DOHH2 (cell line): ENCODE measurements around the gene NOTCH1.
"Not testable (repeated sequence)": the region's sequence is repeated elsewhere in the genome, so short reads cannot be mapped to it uniquely, and the experiment has no call there.

ENCODE experiments used
- H3F3A ChIP-seq: fragments of 200-600 bp; sonication (generic), shearing (Covaris generic); 2 replicates; pipeline ENCODE4 v1.6.0; 2016; ENCODE audit warnings: antibody characterized with exemption, mild to moderate bottlenecking; ENCODE audit not compliant: control insufficient read depth, insufficient read depth
- H3K27ac ChIP-seq: fragments of 200-600 bp; sonication (generic); 2 replicates; pipeline ENCODE4 v1.5.1; 2014; ENCODE audit warnings: low read depth, mild to moderate bottlenecking, low read length, moderate library complexity
- H3K27me3 ChIP-seq: fragments of 200-600 bp; sonication (generic); 2 replicates; pipeline ENCODE4 v1.6.1; 2014; ENCODE audit warnings: mild to moderate bottlenecking, low read length, mixed read lengths; ENCODE audit not compliant: control insufficient read depth
- H3K36me3 ChIP-seq: fragments of 200-600 bp; sonication (generic); 2 replicates; pipeline ENCODE4 v1.6.1; 2014; ENCODE audit warnings: mild to moderate bottlenecking, low read length, moderate library complexity, mixed read lengths; ENCODE audit not compliant: control insufficient read depth
- H3K4me1 ChIP-seq: fragments of 200-600 bp; sonication (generic); 2 replicates; pipeline ENCODE4 v1.6.1; 2014; ENCODE audit warnings: mild to moderate bottlenecking, low read length, mixed read lengths; ENCODE audit not compliant: control insufficient read depth
- H3K4me2 ChIP-seq: fragments of 200-600 bp; sonication (generic); 2 replicates; pipeline ENCODE4 v1.6.0; 2014; ENCODE audit warnings: mild to moderate bottlenecking, low read length, moderate library complexity
- H3K4me3 ChIP-seq: fragments of 200-600 bp; sonication (generic); 2 replicates; pipeline ENCODE4 v1.5.1; 2014; ENCODE audit warnings: mild to moderate bottlenecking, low read length, mixed read lengths
- H3K79me2 ChIP-seq: fragments of 200-600 bp; sonication (generic); 2 replicates; pipeline ENCODE4 v1.6.1; 2014; ENCODE audit warnings: mild to moderate bottlenecking, low read length, mixed read lengths; ENCODE audit not compliant: control insufficient read depth
- H3K9me2 ChIP-seq: fragments of 200-600 bp; sonication (generic); replicated peaks from 2 replicates; pipeline ENCODE4 v1.6.1; 2014; ENCODE audit warnings: mild to moderate bottlenecking, low read length, mixed read lengths; ENCODE audit not compliant: control insufficient read depth
- H3K9me3 ChIP-seq: fragments of 200-600 bp; sonication (generic); 2 replicates; pipeline ENCODE4 v1.6.1; 2014; ENCODE audit warnings: antibody characterized with exemption, low read length, mixed read lengths; ENCODE audit not compliant: control insufficient read depth, insufficient read depth
- H4K20me1 ChIP-seq: fragments of 200-600 bp; sonication (generic); 2 replicates; pipeline ENCODE4 v1.6.0; 2014; ENCODE audit warnings: low read depth, mild to moderate bottlenecking, antibody characterized with exemption, low read length, moderate library complexity; ENCODE audit not compliant: control insufficient read depth, insufficient read depth
- EZH2phosphoT487 ChIP-seq: fragments of 200-600 bp; sonication (generic); IDR thresholded peaks from 2 replicates; pipeline ENCODE4 v1.6.1; 2017; ENCODE audit warnings: borderline replicate concordance, mild to moderate bottlenecking, antibody characterized with exemption, low read length, moderate library complexity, mixed read lengths
- TF ChIP-seq, protein P1 (sequence below): fragments of 200-600 bp; sonication (generic); IDR thresholded peaks from one replicate; pipeline ENCODE4 v1.5.1; 2014; ENCODE audit warnings: antibody characterized with exemption, mild to moderate bottlenecking, low read depth, low read length; ENCODE audit not compliant: poor library complexity, severe bottlenecking

NOTCH1 gene

GRCh38 chr9:136584401-136584932 lies 38.6 kb upstream of the NOTCH1 start:
- peaks cover 24% of the 10 kb centered on the region for H3K4me1 ChIP-seq
- TF ChIP-seq, protein P1, sequence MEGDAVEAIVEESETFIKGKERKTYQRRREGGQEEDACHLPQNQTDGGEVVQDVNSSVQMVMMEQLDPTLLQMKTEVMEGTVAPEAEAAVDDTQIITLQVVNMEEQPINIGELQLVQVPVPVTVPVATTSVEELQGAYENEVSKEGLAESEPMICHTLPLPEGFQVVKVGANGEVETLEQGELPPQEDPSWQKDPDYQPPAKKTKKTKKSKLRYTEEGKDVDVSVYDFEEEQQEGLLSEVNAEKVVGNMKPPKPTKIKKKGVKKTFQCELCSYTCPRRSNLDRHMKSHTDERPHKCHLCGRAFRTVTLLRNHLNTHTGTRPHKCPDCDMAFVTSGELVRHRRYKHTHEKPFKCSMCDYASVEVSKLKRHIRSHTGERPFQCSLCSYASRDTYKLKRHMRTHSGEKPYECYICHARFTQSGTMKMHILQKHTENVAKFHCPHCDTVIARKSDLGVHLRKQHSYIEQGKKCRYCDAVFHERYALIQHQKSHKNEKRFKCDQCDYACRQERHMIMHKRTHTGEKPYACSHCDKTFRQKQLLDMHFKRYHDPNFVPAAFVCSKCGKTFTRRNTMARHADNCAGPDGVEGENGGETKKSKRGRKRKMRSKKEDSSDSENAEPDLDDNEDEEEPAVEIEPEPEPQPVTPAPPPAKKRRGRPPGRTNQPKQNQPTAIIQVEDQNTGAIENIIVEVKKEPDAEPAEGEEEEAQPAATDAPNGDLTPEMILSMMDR: no peak
- no peak for TF ChIP-seq EZH2phosphoT487
- no peak overlapping the region for H3K4me2 ChIP-seq
- no peaks in the 10 kb centered on the region for H3K9me2 ChIP-seq
- peaks cover 19% of the 10 kb centered on the region for H3K9me3 ChIP-seq
- 0 out of 2 replicates have a peak, but pooled peaks cover 3% of the 10 kb centered on the region for H3K27me3 ChIP-seq
- no peaks in the 10 kb centered on the region for H3K36me3 ChIP-seq
- no peak overlapping the region for H3K4me3 ChIP-seq
- no peaks in the 10 kb centered on the region for H3K79me2 ChIP-seq
- H3F3A ChIP-seq: peaks cover 10% of the 10 kb centered on the region
- 0 out of 2 replicates have a peak, but pooled peaks cover 3% of the 10 kb centered on the region for H4K20me1 ChIP-seq
- H3K27ac ChIP-seq: no peak overlapping the region

GRCh38 chr9:136582977-136583735 lies 37.3 kb upstream of the NOTCH1 start:
- H3K4me3 ChIP-seq: no peak overlapping the region
- TF ChIP-seq EZH2phosphoT487: no peak
- TF ChIP-seq, protein P1: no peak
- peaks cover 19% of the 10 kb centered on the region for H3K4me1 ChIP-seq
- H3F3A ChIP-seq: peaks cover 10% of the 10 kb centered on the region
- H3K27ac ChIP-seq: no peak overlapping the region
- no peaks in the 10 kb centered on the region for H3K36me3 ChIP-seq
- H3K79me2 ChIP-seq: no peaks in the 10 kb centered on the region
- H3K9me2 ChIP-seq: no peaks in the 10 kb centered on the region
- H4K20me1 ChIP-seq: 0 out of 2 replicates have a peak, but pooled peaks cover 3% of the 10 kb centered on the region
- no peak overlapping the region for H3K4me2 ChIP-seq
- 0 out of 2 replicates have a peak, but pooled peaks cover 3% of the 10 kb centered on the region for H3K27me3 ChIP-seq
- peaks cover 19% of the 10 kb centered on the region for H3K9me3 ChIP-seq

- H3K79me2 ChIP-seq: no peaks in the 10 kb centered on the region
- H3K9me3 ChIP-seq: peaks cover 19% of the 10 kb centered on the region
- H3K27me3 ChIP-seq: no peaks in the 10 kb centered on the region
- H4K20me1 ChIP-seq: 0 out of 2 replicates have a peak, but pooled peaks cover 3% of the 10 kb centered on the region
- H3F3A ChIP-seq: peaks cover 10% of the 10 kb centered on the region
- H3K4me1 ChIP-seq: peaks cover 8% of the 10 kb centered on the region
- H3K4me2 ChIP-seq: no peak overlapping the region
- TF ChIP-seq, protein P1: no peak
- TF ChIP-seq EZH2phosphoT487: no peak
- H3K9me2 ChIP-seq: no peaks in the 10 kb centered on the region
- H3K27ac ChIP-seq: no peak overlapping the region
- H3K4me3 ChIP-seq: no peak overlapping the region
- H3K36me3 ChIP-seq: no peaks in the 10 kb centered on the region
Observed at GRCh38 chr9:136581614-136582447, 36.0 kb upstream of the NOTCH1 start.

DNA sequence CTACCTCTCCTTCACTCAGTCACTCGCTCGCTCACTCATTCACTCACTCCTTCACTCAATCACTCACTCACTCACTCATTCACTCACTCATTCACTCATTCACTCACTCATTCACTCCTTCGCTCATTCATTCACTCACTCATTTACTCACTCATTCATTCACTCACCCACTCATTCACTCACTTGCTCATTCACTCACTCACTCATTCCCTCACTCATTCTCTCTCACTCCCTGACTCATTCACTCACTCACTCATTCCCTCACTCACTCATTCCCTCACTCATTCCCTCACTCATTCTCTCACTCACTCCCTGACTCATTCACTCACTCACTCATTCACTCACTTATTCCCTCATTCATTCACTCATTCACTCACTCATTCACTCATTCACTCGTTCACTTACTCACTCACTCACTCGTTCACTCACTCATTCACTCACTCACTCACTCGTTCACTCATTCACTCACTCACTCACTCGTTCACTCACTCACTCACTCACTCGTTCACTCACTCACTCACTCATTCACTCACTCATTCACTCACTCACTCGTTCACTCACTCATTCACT lies 33.9 kb upstream of the NOTCH1 start:
- not testable (repeated sequence) for H3K79me2 ChIP-seq, H3K4me3 ChIP-seq, H4K20me1 ChIP-seq, H3K36me3 ChIP-seq, H3K4me1 ChIP-seq, H3K27ac ChIP-seq, H3K9me2 ChIP-seq, H3K4me2 ChIP-seq
- Histone ChIP-seq H3K27me3 (peaks cover 14% of the 10 kb centered on the region), H3K9me3 (peaks cover 19% of the 10 kb centered on the region), H3F3A (peaks cover 10% of the 10 kb centered on the region)
